ENCODE measurements around the gene ZDHHC11. TPM values are rescaled to one million over a fixed set of nuclear protein-coding genes. Genes with fewer than 3 reads are reported as not detected.
"Not testable (repeated sequence)": the region's sequence is repeated elsewhere in the genome, so short reads cannot be mapped to it uniquely, and the experiment has no call there.

ZDHHC11 gene
- polyA plus RNA-seq, 6 donors from 2014 or later, result not detected

- ATAC-seq (ENCODE audit: low read depth in 2 of 2); H3K27ac Mint-ChIP-seq; H3K4me1 Mint-ChIP-seq: not testable (repeated sequence)
These were observed 62.1 kb downstream of the ZDHHC11 start for GRCh38 chr5:788703-789102.

GRCh38 chr5:787857-788233, 62.9 kb downstream of the ZDHHC11 start:
- not testable (repeated sequence) for ATAC-seq (ENCODE audit: low read depth in 2 of 2); H3K4me3 Mint-ChIP-seq
- H3K27me3 Mint-ChIP-seq, result peaks cover 14 to 48% (median 22%) of the 10 kb centered on the region in 3 donors

More at GRCh38 chr5:788703-789102, 62.1 kb downstream of the ZDHHC11 start:
- Mint-ChIP-seq H3K4me3 (peak overlapping the region in 1 of 8 donors; percentile 33), H3K27me3 (peaks cover 14 to 50% (median 30%) of the 10 kb centered on the region in 3 donors)
- DNase-seq, H3K9me3 Mint-ChIP-seq, H3K36me3 Mint-ChIP-seq: not testable (repeated sequence)

GRCh38 chr5:787224-787856, 63.4 kb downstream of the ZDHHC11 start:
- ATAC-seq (ENCODE audit: low read depth in 2 of 2); H3K36me3 Mint-ChIP-seq: not testable (repeated sequence)

More at GRCh38 chr5:787857-788233, 62.9 kb downstream of the ZDHHC11 start:
- H3K36me3 Mint-ChIP-seq, H3K9me3 Mint-ChIP-seq, DNase-seq, H3K27ac Mint-ChIP-seq: not testable (repeated sequence)
- peaks cover 2 to 12% (median 4%) of the 10 kb centered on the region in 3 donors for H3K4me1 Mint-ChIP-seq

GRCh38 chr5:785181-785705, 65.5 kb downstream of the ZDHHC11 start:
- not testable (repeated sequence) for H3K36me3 Mint-ChIP-seq, H3K9me3 Mint-ChIP-seq, DNase-seq
- ATAC-seq (ENCODE audit: low read depth in 2 of 2), result peak; percentile 10 to 17
- H3K4me3 Mint-ChIP-seq, result peak overlapping the region in 7 of 8 donors; percentile 57 to 80 (median 78)
- peaks cover 14 to 44% (median 14%) of the 10 kb centered on the region in 3 donors for H3K27me3 Mint-ChIP-seq
- peaks cover 2 to 12% (median 4%) of the 10 kb centered on the region in 3 donors for H3K4me1 Mint-ChIP-seq
- H3K27ac Mint-ChIP-seq, result peak overlapping the region in 1 of 6 donors; percentile 63

More at GRCh38 chr5:787224-787856, 63.4 kb downstream of the ZDHHC11 start:
- DNase-seq, H3K4me3 Mint-ChIP-seq, H3K27ac Mint-ChIP-seq, H3K9me3 Mint-ChIP-seq: not testable (repeated sequence)
- Mint-ChIP-seq H3K4me1 (peaks cover 2 to 12% (median 4%) of the 10 kb centered on the region in 3 donors), H3K27me3 (peaks cover 14 to 48% (median 22%) of the 10 kb centered on the region in 3 donors)

GRCh38 chr5:784428-785177, 66.2 kb downstream of the ZDHHC11 start, which contains the start of gene ZDHHC11B:
Gene ZDHHC11B (minus strand): TSS chr5:784729. CDS start chr5:766919, 17,810 bp downstream.
- H3K27ac Mint-ChIP-seq, result peak within 1 kb of the TSS in 1 of 6 donors; percentile 63
- H3K36me3 Mint-ChIP-seq, H3K9me3 Mint-ChIP-seq: not testable (repeated sequence)
- peaks cover 7 to 38% (median 14%) of the 10 kb centered on the region in 3 donors for H3K27me3 Mint-ChIP-seq
- H3K4me3 Mint-ChIP-seq, result peak within 1 kb of the TSS; percentile 64 to 87 (median 79)
- DNase-seq (peak; percentile 79), ATAC-seq (ENCODE audit: low read depth in 2 of 2) (peak; percentile 75 to 76)
- peaks cover 2 to 12% (median 4%) of the 10 kb centered on the region in 3 donors for H3K4me1 Mint-ChIP-seq

GRCh38 chr5:783881-784427, 66.8 kb downstream of the ZDHHC11 start:
- ATAC-seq (ENCODE audit: low read depth in 2 of 2), result peak in 1 of 2 donors; percentile 14
- peaks cover 4 to 34% (median 14%) of the 10 kb centered on the region in 3 donors for H3K27me3 Mint-ChIP-seq
- H3K4me3 Mint-ChIP-seq, result peak overlapping the region; percentile 27 to 86 (median 76)
- H3K36me3 Mint-ChIP-seq, H3K9me3 Mint-ChIP-seq: not testable (repeated sequence)
- peaks cover 2 to 12% (median 4%) of the 10 kb centered on the region in 3 donors for H3K4me1 Mint-ChIP-seq
- peak; percentile 30 for DNase-seq
- H3K27ac Mint-ChIP-seq, result peak overlapping the region in 1 of 6 donors; percentile 51

- H3K36me3 Mint-ChIP-seq, DNase-seq, H3K27ac Mint-ChIP-seq, H3K9me3 Mint-ChIP-seq: not testable (repeated sequence)
- peak; percentile 10 to 18 for ATAC-seq (ENCODE audit: low read depth in 2 of 2)
- peaks cover 2 to 12% (median 4%) of the 10 kb centered on the region in 3 donors for H3K4me1 Mint-ChIP-seq
- peaks cover 4 to 30% (median 7%) of the 10 kb centered on the region in 3 donors for H3K27me3 Mint-ChIP-seq
- H3K4me3 Mint-ChIP-seq, result peak overlapping the region; percentile 27 to 86 (median 76)
These were observed 67.6 kb downstream of the ZDHHC11 start for GRCh38 chr5:783049-783802.

GRCh38 chr5:782356-782755, 68.4 kb downstream of the ZDHHC11 start:
- H3K9me3 Mint-ChIP-seq; ATAC-seq (ENCODE audit: low read depth in 2 of 2); H3K27ac Mint-ChIP-seq; H3K36me3 Mint-ChIP-seq; DNase-seq; H3K4me3 Mint-ChIP-seq: not testable (repeated sequence)
- Mint-ChIP-seq H3K27me3 (peaks cover 0 to 28% (median 0%) of the 10 kb centered on the region in 3 donors), H3K4me1 (peaks cover 2 to 12% (median 4%) of the 10 kb centered on the region in 3 donors)

GRCh38 chr5:780571-780970, 70.2 kb downstream of the ZDHHC11 start:
- not testable (repeated sequence) for H3K36me3 Mint-ChIP-seq; ATAC-seq (ENCODE audit: low read depth in 2 of 2); DNase-seq; H3K27ac Mint-ChIP-seq; H3K9me3 Mint-ChIP-seq
- H3K4me3 Mint-ChIP-seq, result peak overlapping the region in 1 of 8 donors; percentile 29
- peaks cover 0 to 33% (median 0%) of the 10 kb centered on the region in 3 donors for H3K27me3 Mint-ChIP-seq
- peaks cover 2 to 12% (median 4%) of the 10 kb centered on the region in 3 donors for H3K4me1 Mint-ChIP-seq

GRCh38 chr5:778967-779366, 71.8 kb downstream of the ZDHHC11 start:
- Mint-ChIP-seq H3K4me3 (peak overlapping the region in 1 of 8 donors; percentile 15), H3K27me3 (peaks cover 0 to 25% (median 0%) of the 10 kb centered on the region in 3 donors)
- not testable (repeated sequence) for H3K4me1 Mint-ChIP-seq; H3K36me3 Mint-ChIP-seq; ATAC-seq (ENCODE audit: low read depth in 2 of 2); DNase-seq; H3K9me3 Mint-ChIP-seq; H3K27ac Mint-ChIP-seq

GRCh38 chr5:778421-778820, 72.4 kb downstream of the ZDHHC11 start:
- not testable (repeated sequence) for H3K9me3 Mint-ChIP-seq; H3K36me3 Mint-ChIP-seq; H3K4me1 Mint-ChIP-seq; ATAC-seq (ENCODE audit: low read depth in 2 of 2); H3K4me3 Mint-ChIP-seq; DNase-seq; H3K27ac Mint-ChIP-seq
- H3K27me3 Mint-ChIP-seq, result peaks cover 0 to 20% (median 0%) of the 10 kb centered on the region in 3 donors

- no peak overlapping the region for H3K4me3 Mint-ChIP-seq
- H3K27ac Mint-ChIP-seq, result no peak overlapping the region
- H3K4me1 Mint-ChIP-seq, result no peaks in the 10 kb centered on the region
- H3K36me3 Mint-ChIP-seq, result no peaks in the 10 kb centered on the region
- H3K9me3 Mint-ChIP-seq, result peaks cover 0 to 6% (median 0%) of the 10 kb centered on the region in 7 donors
- ATAC-seq (ENCODE audit: low read depth in 2 of 2) (no peak), DNase-seq (no peak)
- peaks cover 0 to 19% (median 0%) of the 10 kb centered on the region in 3 donors for H3K27me3 Mint-ChIP-seq
These were observed 73.0 kb downstream of the ZDHHC11 start for GRCh38 chr5:777756-778161.
